GM21423 (cell line): ENCODE results near the gene TMEM200A.

Experiments used
- ATAC-seq: cut with Tn5 transposase; IDR thresholded peaks from one replicate; pipeline ENCODE4 v1.9.1; 2021; ENCODE audit warnings: mild to moderate bottlenecking, moderate library complexity; ENCODE audit not compliant: unreplicated experiment

TMEM200A gene

GRCh38 chr6:130482645-130483390, 117.0 kb downstream of the TMEM200A start:
- no peak for ATAC-seq

GRCh38 chr6:130485870-130486269, 120.1 kb downstream of the TMEM200A start:
- ATAC-seq: no peak

- no peak for ATAC-seq
Measured at GRCh38 chr6:130486417-130486816, 120.6 kb downstream of the TMEM200A start.

- no peak for ATAC-seq
Measured at GRCh38 chr6:130489514-130489913, 123.7 kb downstream of the TMEM200A start.
